H9 (cell line): ENCODE results near the gene FRK. TPM values are rescaled to one million over a fixed set of nuclear protein-coding genes. Genes with fewer than 3 reads are reported as not detected.

Source experiments
- DNase-seq: peaks from one replicate; pipeline ENCODE4 v3.0.0-alpha.2; 2017
- H2AFZ ChIP-seq: one replicate; pipeline ENCODE4 v1.6.1; 2013; ENCODE audit warnings: mild to moderate bottlenecking, low read length, control low read depth, moderate library complexity
- H2AK5ac ChIP-seq: 2 replicates; pipeline ENCODE4 v1.6.1; 2013; ENCODE audit warnings: low read length, control low read depth, mixed read lengths; ENCODE audit not compliant: insufficient read length
- H2BK120ac ChIP-seq: one replicate; pipeline ENCODE4 v1.6.1; 2013; ENCODE audit warnings: low read depth, mild to moderate bottlenecking, low read length, control low read depth, inconsistent platforms; ENCODE audit not compliant: poor library complexity, severe bottlenecking
- H2BK12ac ChIP-seq: 2 replicates; pipeline ENCODE4 v1.6.1; 2013; ENCODE audit warnings: low read length, control low read depth, mixed read lengths, low read depth; ENCODE audit not compliant: insufficient read length
- H2BK15ac ChIP-seq: 2 replicates; pipeline ENCODE4 v1.6.1; 2013; ENCODE audit warnings: low read depth, low read length, control low read depth
- H2BK20ac ChIP-seq: one replicate; pipeline ENCODE4 v1.6.1; 2013; ENCODE audit warnings: low read depth, mild to moderate bottlenecking, low read length, control low read depth, inconsistent platforms; ENCODE audit not compliant: poor library complexity, severe bottlenecking
- H2BK5ac ChIP-seq: 2 replicates; pipeline ENCODE4 v1.6.1; 2013; ENCODE audit warnings: low read length, control low read depth, mixed read lengths; ENCODE audit not compliant: insufficient read length
- H3K14ac ChIP-seq: 2 replicates; pipeline ENCODE4 v1.6.1; 2013; ENCODE audit warnings: low read length, control low read depth; ENCODE audit not compliant: insufficient read depth
- H3K18ac ChIP-seq: 2 replicates; pipeline ENCODE4 v1.6.1; 2013; ENCODE audit warnings: low read depth, mild to moderate bottlenecking, mixed read lengths, low read length, control low read depth; ENCODE audit not compliant: insufficient read length
- H3K23ac ChIP-seq: 2 replicates; pipeline ENCODE4 v1.6.1; 2013; ENCODE audit warnings: low read length, control low read depth, mixed read lengths, low read depth; ENCODE audit not compliant: insufficient read length
- H3K23me2 ChIP-seq: 2 replicates; pipeline ENCODE4 v1.6.1; 2013; ENCODE audit warnings: low read depth, mild to moderate bottlenecking, mixed read lengths, low read length, control low read depth; ENCODE audit not compliant: insufficient read length, poor library complexity, severe bottlenecking
- H3K27ac ChIP-seq: 2 replicates; pipeline ENCODE4 v1.5.1; 2013; ENCODE audit warnings: low read length, control low read depth, mixed read lengths, low read depth; ENCODE audit not compliant: insufficient read length
- H3K27me3 ChIP-seq: 2 replicates; pipeline ENCODE4 v1.6.1; 2013; ENCODE audit warnings: low read length, control low read depth, inconsistent platforms; ENCODE audit not compliant: insufficient read depth
- H3K4ac ChIP-seq: 2 replicates; pipeline ENCODE4 v1.6.1; 2013; ENCODE audit warnings: low read depth, mild to moderate bottlenecking, control low read depth, inconsistent platforms, low read length, moderate library complexity
- H3K4me1 ChIP-seq: 2 replicates; pipeline ENCODE4 v1.6.1; 2013; ENCODE audit warnings: low read length, control low read depth, inconsistent platforms; ENCODE audit not compliant: insufficient read depth
- H3K4me2 ChIP-seq: 2 replicates; pipeline ENCODE4 v1.6.1; 2013; ENCODE audit warnings: low read length, control low read depth, mixed read lengths; ENCODE audit not compliant: insufficient read length, insufficient read depth
- H3K56ac ChIP-seq: 2 replicates; pipeline ENCODE4 v1.6.1; 2013; ENCODE audit warnings: low read depth, mild to moderate bottlenecking, mixed read lengths, low read length, control low read depth; ENCODE audit not compliant: insufficient read length
- H3K79me1 ChIP-seq: 2 replicates; pipeline ENCODE4 v1.6.1; 2013; ENCODE audit warnings: low read depth, mild to moderate bottlenecking, moderate library complexity, low read length, control low read depth, inconsistent platforms; ENCODE audit not compliant: insufficient read depth, poor library complexity, severe bottlenecking
- H3K79me2 ChIP-seq: 2 replicates; pipeline ENCODE4 v1.6.1; 2013; ENCODE audit warnings: low read length, control low read depth, inconsistent platforms; ENCODE audit not compliant: insufficient read depth
- H3K9ac ChIP-seq: 2 replicates; pipeline ENCODE4 v1.6.1; 2013; ENCODE audit warnings: low read length, control low read depth, mixed read lengths; ENCODE audit not compliant: insufficient read length; ENCODE audit errors: extremely low read depth
- H3K9me3 ChIP-seq: one replicate; pipeline ENCODE4 v1.6.1; 2013; ENCODE audit warnings: low read depth, low read length, inconsistent platforms; ENCODE audit not compliant: control insufficient read depth
- H3T11ph ChIP-seq: one replicate; pipeline ENCODE4 v1.6.1; 2013; ENCODE audit warnings: mild to moderate bottlenecking, low read length, control low read depth, inconsistent platforms
- H4K20me1 ChIP-seq: one replicate; pipeline ENCODE4 v1.6.1; 2013; ENCODE audit not compliant: control insufficient read depth, insufficient read length, insufficient read depth
- H4K5ac ChIP-seq: 2 replicates; pipeline ENCODE4 v1.6.1; 2013; ENCODE audit warnings: low read depth, mild to moderate bottlenecking, mixed read lengths, low read length, control low read depth; ENCODE audit not compliant: insufficient read length
- H4K8ac ChIP-seq: replicated peaks from 2 replicates; pipeline ENCODE4 v1.6.1; 2013; ENCODE audit warnings: low read length, control low read depth, mixed read lengths, low read depth; ENCODE audit not compliant: insufficient read length
- H4K91ac ChIP-seq: 2 replicates; pipeline ENCODE4 v1.6.1; 2013; ENCODE audit warnings: low read depth, mild to moderate bottlenecking, moderate library complexity, mixed read lengths, low read length, control low read depth; ENCODE audit not compliant: insufficient read length
- H3K27ac Mint-ChIP-seq, 3 experiments: 2 replicates in 2 of 3; 3 replicates in 1 of 3; pipeline ENCODE4 v1.8.0; 2020 to 2021; ENCODE audit warnings: mixed read lengths in 3 of 3, mild to moderate bottlenecking in 1 of 3, moderate library complexity in 1 of 3
- H3K27me3 Mint-ChIP-seq: 2 replicates; pipeline ENCODE4 v1.8.0; 2021; ENCODE audit warnings: low read depth, mild to moderate bottlenecking, moderate library complexity, mixed read lengths
- H3K36me3 Mint-ChIP-seq, 3 experiments: 2 replicates in 2 of 3; 3 replicates in 1 of 3; pipeline ENCODE4 v1.8.0; 2020 to 2021; ENCODE audit warnings: low read depth in 3 of 3, mixed read lengths in 3 of 3; ENCODE audit not compliant: insufficient read depth in 1 of 3
- H3K4me1 Mint-ChIP-seq, 2 experiments: 2 replicates each; pipeline ENCODE4 v1.8.0; 2020; ENCODE audit warnings: mixed read lengths in 2 of 2
- H3K4me3 Mint-ChIP-seq, 2 experiments: 2 replicates in 1 of 2; 3 replicates in 1 of 2; pipeline ENCODE4 v1.8.0; 2020 to 2021; ENCODE audit warnings: mild to moderate bottlenecking in 2 of 2, mixed read lengths in 2 of 2, moderate library complexity in 1 of 2
- H3K9me3 Mint-ChIP-seq, 2 experiments: 2 replicates in 1 of 2; 3 replicates in 1 of 2; pipeline ENCODE4 v1.8.0; 2020; ENCODE audit warnings: mild to moderate bottlenecking in 2 of 2, mixed read lengths in 2 of 2, moderate library complexity in 1 of 2
- CTCF ChIP-seq: fragments of 200-600 bp; sonication (generic); conservative IDR thresholded peaks from 3 replicates; pipeline ENCODE4 v1.8.0; 2021; ENCODE audit warnings: antibody characterized with exemption, mild to moderate bottlenecking
- total RNA-seq: library from RNA; stranded (reverse); gene quantifications from 2 replicates; pipeline ENCODE4 v1.2.1, GENCODE V29; 2021

Gene FRK
- total RNA-seq, 1 experiment from 2014 or later: 0.15 TPM

- no peaks in the 10 kb centered on the region for H3K79me1 ChIP-seq
- no peak overlapping the region for H3K18ac ChIP-seq
- no peak overlapping the region for H3K9ac ChIP-seq
- no peak overlapping the region for H4K91ac ChIP-seq
- no peak overlapping the region for H2BK12ac ChIP-seq
- no peak overlapping the region for H2BK15ac ChIP-seq
- Mint-ChIP-seq H3K4me1 (no peaks in the 10 kb centered on the region), H3K27me3 (no peaks in the 10 kb centered on the region), H3K4me3 (no peak overlapping the region), H3K27ac (no peak overlapping the region), H3K36me3 (no peaks in the 10 kb centered on the region), H3K9me3 (no peaks in the 10 kb centered on the region)
- H3K27me3 ChIP-seq: no peaks in the 10 kb centered on the region
- no peak overlapping the region for H3K23ac ChIP-seq
- H3K4me1 ChIP-seq: no peaks in the 10 kb centered on the region
- H2AFZ ChIP-seq: no peak overlapping the region
- no peak overlapping the region for H3K56ac ChIP-seq
- no peak overlapping the region for H2BK120ac ChIP-seq
- no peaks in the 10 kb centered on the region for H3K79me2 ChIP-seq
- H3K14ac ChIP-seq: no peak overlapping the region
- no peak overlapping the region for H4K5ac ChIP-seq
- H3K4me2 ChIP-seq: no peak overlapping the region
- H2BK20ac ChIP-seq: no peak overlapping the region
- DNase-seq: no peak
- H2AK5ac ChIP-seq: no peak overlapping the region
- no peak overlapping the region for H3T11ph ChIP-seq
- no peak for TF ChIP-seq CTCF
- no peak overlapping the region for H2BK5ac ChIP-seq
- no peak overlapping the region for H3K4ac ChIP-seq
- H3K27ac ChIP-seq: no peak overlapping the region
- H4K20me1 ChIP-seq: no peaks in the 10 kb centered on the region
- no peak overlapping the region for H4K8ac ChIP-seq
- no peaks in the 10 kb centered on the region for H3K9me3 ChIP-seq
- no peaks in the 10 kb centered on the region for H3K23me2 ChIP-seq
Measured at GRCh38 chr6:116025405-116025804, 35.3 kb downstream of the FRK start.
